Vagina (tissue), 2 donors: ENCODE data around the gene C2orf80.

Experiments used
- POLR2AphosphoS5 ChIP-seq, 2 donors: sonication (generic); formaldehyde crosslinking; IDR thresholded peaks; one replicate each; pipeline ENCODE4 v1.9.0; 2017; ENCODE audit warnings: antibody characterized with exemption in 2 of 2, mild to moderate bottlenecking in 2 of 2, low read depth in 1 of 2; ENCODE audit not compliant: insufficient read depth in 1 of 2
- TF ChIP-seq, protein P1 (sequence below), 3 experiments: fragments of 450-650 bp in 2 of 3; fragments of 200-600 bp in 1 of 3; sonication (generic) in 1 of 3; IDR thresholded peaks; one replicate each; pipeline ENCODE4 v1.5.1; 2017 to 2019; ENCODE audit warnings: antibody characterized with exemption in 3 of 3, mild to moderate bottlenecking in 2 of 3, moderate library complexity in 2 of 3

DNA sequence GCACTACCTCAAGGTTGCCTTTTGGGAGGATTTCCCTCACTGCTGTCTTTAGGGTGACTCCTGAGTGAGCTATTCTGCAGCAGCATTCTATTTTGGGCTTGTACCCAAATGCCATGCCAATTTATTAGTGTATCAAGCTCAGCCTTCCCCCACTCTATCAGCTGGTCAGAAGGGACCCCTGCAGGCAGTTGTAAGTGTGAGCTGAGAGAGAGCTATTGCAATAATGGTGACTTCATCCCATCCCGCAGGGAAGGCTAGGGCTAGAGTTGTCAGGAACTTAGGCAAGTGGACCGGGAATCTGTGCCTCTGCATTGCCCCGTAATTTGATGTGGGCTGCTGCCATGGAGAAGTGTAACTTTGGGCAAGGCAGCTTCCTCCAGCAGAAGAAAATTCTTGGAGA, 42.1 kb downstream of the C2orf80 start:
- TF ChIP-seq, protein P1, sequence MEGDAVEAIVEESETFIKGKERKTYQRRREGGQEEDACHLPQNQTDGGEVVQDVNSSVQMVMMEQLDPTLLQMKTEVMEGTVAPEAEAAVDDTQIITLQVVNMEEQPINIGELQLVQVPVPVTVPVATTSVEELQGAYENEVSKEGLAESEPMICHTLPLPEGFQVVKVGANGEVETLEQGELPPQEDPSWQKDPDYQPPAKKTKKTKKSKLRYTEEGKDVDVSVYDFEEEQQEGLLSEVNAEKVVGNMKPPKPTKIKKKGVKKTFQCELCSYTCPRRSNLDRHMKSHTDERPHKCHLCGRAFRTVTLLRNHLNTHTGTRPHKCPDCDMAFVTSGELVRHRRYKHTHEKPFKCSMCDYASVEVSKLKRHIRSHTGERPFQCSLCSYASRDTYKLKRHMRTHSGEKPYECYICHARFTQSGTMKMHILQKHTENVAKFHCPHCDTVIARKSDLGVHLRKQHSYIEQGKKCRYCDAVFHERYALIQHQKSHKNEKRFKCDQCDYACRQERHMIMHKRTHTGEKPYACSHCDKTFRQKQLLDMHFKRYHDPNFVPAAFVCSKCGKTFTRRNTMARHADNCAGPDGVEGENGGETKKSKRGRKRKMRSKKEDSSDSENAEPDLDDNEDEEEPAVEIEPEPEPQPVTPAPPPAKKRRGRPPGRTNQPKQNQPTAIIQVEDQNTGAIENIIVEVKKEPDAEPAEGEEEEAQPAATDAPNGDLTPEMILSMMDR (IDR thresholded peaks at IDR 0.05): no peak
- no peak for TF ChIP-seq POLR2AphosphoS5 (IDR thresholded peaks at IDR 0.05; ENCODE audit: insufficient read depth in 1 of 2, low read depth in 1 of 2)
